GM18907 (cell line): ENCODE data around the gene SLC6A1.

Source experiments
- ATAC-seq: cut with Tn5 transposase; IDR thresholded peaks from one replicate; pipeline ENCODE4 v1.9.1; 2021; ENCODE audit warnings: mild to moderate bottlenecking, moderate library complexity; ENCODE audit not compliant: unreplicated experiment

Gene SLC6A1

GRCh38 chr3:11015369-11015768 lies 22.8 kb downstream of the SLC6A1 start:
- ATAC-seq: no peak

- ATAC-seq: no peak
These were observed 24.2 kb downstream of the SLC6A1 start for GRCh38 chr3:11016727-11017126.

- no peak for ATAC-seq
These were observed 26.7 kb downstream of the SLC6A1 start for GRCh38 chr3:11019116-11019819.

GRCh38 chr3:11020764-11021163 lies 28.2 kb downstream of the SLC6A1 start:
- no peak for ATAC-seq

- ATAC-seq: no peak
These were observed 29.1 kb downstream of the SLC6A1 start for GRCh38 chr3:11021611-11022011.

GRCh38 chr3:11022115-11022514 lies 29.6 kb downstream of the SLC6A1 start:
- no peak for ATAC-seq

GRCh38 chr3:11024181-11024580 lies 31.6 kb downstream of the SLC6A1 start:
- no peak for ATAC-seq

- ATAC-seq: no peak
These were observed 37.4 kb downstream of the SLC6A1 start for GRCh38 chr3:11029948-11030347.

- ATAC-seq: no peak
These were observed 41.3 kb downstream of the SLC6A1 start for GRCh38 chr3:11033871-11034270.

GRCh38 chr3:11034309-11034985 lies 41.9 kb downstream of the SLC6A1 start:
- ATAC-seq: no peak

- no peak for ATAC-seq
These were observed 43.4 kb downstream of the SLC6A1 start for GRCh38 chr3:11035757-11036505.

- ATAC-seq: no peak
These were observed 44.8 kb downstream of the SLC6A1 start for GRCh38 chr3:11037241-11037873.

GRCh38 chr3:11037976-11038375 lies 45.4 kb downstream of the SLC6A1 start:
- ATAC-seq: no peak

GRCh38 chr3:11045536-11045935 lies 53.0 kb downstream of the SLC6A1 start:
- no peak for ATAC-seq

GRCh38 chr3:11047500-11047899 lies 55.0 kb downstream of the SLC6A1 start:
- no peak for ATAC-seq

- ATAC-seq: no peak
These were observed 58.2 kb downstream of the SLC6A1 start for GRCh38 chr3:11050666-11051323.

- ATAC-seq: no peak
These were observed 61.5 kb downstream of the SLC6A1 start for GRCh38 chr3:11053926-11054503.

GRCh38 chr3:11054739-11055438 lies 62.3 kb downstream of the SLC6A1 start:
- no peak for ATAC-seq

GRCh38 chr3:11055496-11055895 lies 62.9 kb downstream of the SLC6A1 start:
- no peak for ATAC-seq

- ATAC-seq: no peak
These were observed 64.0 kb downstream of the SLC6A1 start for GRCh38 chr3:11056531-11057050.
